Stimulated activated CD4-positive, alpha-beta T cell treated with anti-CD3 and anti-CD28 coated beads, Interleukin-1b, Interleukin-23, amount 100 ng/mL, for 1 hour (primary cell): ENCODE data around the gene MAPKAPK3.
"Not testable (repeated sequence)": the region's sequence is repeated elsewhere in the genome, so short reads cannot be mapped to it uniquely, and the experiment has no call there.

ENCODE experiments used
- DNase-seq, 2 donors: peaks; one replicate each; pipeline ENCODE4 v3.0.0-alpha.2; 2020; ENCODE audit warnings: low read depth in 2 of 2

MAPKAPK3 gene

DNA sequence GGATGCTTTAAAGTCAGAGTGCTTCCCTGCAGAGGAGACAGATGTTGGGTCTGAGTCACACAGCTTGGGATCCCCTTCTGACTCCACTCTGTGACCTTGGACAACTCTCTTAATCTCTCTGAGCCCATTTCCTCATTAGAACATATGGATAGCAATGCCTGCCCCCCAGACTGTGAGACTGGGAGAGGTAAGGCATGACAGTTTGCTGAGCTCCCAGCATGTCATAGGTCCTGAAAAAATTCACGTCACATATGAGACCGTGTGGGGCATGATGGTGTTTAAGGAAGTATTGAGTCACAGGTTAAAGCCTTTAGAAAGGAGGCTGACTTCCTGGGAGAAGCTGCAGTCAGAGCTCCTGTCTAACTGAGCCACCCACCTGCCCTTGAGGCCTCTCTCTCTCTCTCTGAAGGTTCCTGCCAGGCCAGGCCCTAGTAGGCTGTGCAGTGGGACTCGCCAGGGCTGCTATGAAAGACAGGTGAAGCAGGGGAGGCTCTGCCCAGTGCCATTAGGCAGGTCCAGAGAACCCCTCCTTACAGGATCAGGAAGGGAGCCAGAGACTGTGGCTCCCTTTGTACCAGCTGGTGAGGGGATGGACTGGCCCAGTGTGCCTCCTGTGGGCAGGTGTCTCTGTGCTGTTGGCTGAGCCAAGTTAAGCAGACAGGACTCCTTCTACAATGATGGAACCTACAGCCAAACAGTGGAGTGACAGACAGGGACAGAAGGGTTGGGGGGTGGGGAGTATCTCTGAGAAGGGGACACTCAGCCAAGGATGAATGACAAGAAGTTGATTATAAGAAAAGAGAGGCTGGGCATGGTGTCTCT, 38.3 kb downstream of the MAPKAPK3 start:
- no peak for DNase-seq

DNA sequence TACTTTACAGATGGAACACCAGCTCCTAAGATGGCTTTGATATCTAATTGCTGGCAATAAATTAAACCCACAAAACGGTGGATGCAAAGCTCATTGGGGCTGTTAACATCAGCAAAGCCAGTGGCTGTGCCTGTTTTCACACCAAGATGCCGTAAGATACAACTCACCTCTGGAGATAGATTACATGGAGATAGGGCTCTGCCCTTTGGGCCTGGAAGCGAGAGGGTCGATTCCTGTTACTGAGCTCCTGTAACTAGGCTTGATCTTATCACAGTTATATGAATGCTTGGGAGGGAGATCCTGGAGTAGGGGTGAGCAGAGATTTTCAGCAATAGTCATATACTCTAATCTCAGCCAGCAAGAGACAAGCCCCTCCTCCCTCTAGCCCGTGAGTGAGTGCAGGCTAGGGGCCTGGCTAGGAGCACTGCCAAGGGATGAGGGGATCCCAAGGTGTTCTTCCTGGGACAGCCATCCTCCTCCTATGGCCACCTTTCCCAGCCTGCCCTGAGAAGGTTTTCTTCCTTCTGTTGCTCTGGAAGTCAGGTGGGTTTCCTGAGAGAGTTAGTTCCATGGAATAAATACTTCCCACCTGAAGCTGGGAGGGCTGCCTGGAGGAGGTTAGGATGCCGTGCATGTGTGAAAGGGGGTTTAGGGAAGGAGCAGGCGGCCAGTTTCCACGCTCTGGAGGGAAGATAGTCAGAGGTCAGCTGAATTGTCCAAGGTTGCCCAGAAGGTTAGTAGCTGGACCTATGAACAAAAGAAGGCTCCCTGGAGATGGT, 39.7 kb downstream of the MAPKAPK3 start:
- DNase-seq: no peak

DNA sequence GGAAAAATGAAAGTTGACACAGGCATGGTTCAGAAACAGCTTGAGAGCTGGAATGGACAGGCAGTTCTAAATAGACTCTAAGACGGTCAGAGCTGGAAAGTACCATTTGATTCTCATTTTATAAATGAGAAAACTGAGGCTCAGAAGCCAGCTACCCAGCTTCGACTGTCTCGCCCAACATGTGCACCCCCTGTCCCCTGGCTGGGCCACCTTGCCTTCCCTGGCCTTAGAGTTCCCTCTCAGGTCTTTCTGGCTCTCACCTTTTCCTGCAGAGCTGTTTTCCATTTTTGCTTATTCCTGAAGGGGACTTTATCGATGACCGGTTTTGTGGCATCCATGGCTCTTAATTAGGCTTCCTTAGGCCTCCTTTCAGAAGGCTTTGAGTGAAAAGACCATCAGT, 40.5 kb downstream of the MAPKAPK3 start:
- DNase-seq: no peak

DNA sequence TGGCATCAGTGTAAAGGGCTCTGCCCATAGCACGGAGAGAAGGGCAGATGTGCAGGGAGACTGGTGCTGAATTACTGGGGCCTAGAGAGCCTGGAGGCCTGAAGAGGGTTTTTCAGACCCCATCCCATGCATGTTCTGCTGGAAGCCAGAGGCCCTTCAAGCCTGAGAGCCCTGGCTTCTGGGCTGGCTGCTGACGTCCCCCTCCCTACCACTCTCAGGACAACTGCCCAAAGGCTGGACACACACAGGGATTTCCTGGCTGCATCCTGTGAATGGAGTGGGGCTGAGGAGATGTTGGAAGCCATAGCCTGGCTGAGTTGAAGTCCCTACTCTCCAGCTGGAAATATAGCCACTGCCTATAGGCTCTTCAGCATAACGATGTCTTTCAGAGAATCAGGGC, 40.9 kb downstream of the MAPKAPK3 start:
- no peak for DNase-seq

DNA sequence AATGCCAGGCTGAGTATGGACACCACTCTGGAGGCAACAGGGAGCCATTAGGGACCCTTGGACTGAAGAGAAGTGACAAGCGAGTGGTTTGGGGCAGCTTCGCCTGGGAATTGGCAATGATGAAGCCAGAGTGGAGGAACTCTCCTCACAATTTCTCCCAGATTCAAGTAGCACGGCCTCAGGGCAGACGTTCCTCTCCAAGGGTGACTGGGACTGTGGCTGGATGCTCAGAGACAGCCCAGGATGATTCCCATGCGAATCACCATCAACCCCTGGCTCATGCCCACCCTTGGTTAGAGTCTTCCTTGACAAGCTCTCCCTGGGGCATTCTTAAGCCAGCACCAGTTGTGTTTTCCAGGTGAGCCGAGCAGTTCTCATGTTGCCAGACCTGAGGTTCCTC, 41.5 kb downstream of the MAPKAPK3 start:
- DNase-seq: no peak

DNA sequence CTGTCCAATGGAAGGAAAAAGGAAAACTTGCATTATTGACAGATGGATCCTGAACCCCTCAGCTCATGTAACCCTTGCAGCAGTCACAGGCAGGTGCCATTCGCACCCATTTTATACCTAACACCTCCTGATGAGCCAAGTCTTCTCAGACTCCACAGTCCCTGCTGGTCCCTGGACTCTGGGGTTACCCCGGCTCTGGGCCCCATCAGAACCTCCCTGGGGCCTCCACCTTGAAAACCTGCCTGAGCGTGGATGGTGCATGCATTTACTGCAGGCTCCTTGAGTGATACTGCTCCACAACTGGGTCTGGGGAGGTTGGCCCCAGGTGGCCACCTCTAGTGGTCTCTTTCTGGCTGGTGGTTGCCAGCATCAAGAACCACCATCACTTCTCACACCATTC, 41.9 kb downstream of the MAPKAPK3 start:
- DNase-seq: no peak

DNA sequence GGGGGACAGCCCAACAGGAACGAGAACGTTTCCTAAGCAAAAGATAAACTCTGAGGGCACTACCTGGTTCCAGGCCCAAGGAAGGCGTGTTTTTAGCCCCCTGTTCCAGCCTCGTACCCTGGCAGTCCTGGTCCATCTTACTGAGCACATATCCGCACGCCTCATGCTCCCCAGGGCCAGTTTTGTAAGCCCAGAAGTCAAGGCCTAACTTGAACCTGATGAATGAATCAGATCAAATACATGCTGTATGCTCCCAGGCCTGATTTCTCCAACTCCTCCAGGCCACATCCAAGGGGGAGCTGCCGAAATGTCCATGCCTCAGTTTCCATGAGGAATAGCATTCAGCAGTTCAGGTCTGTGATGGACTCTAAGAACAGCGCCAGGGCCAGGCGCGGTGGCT, 43.4 kb downstream of the MAPKAPK3 start:
- no peak for DNase-seq

DNA sequence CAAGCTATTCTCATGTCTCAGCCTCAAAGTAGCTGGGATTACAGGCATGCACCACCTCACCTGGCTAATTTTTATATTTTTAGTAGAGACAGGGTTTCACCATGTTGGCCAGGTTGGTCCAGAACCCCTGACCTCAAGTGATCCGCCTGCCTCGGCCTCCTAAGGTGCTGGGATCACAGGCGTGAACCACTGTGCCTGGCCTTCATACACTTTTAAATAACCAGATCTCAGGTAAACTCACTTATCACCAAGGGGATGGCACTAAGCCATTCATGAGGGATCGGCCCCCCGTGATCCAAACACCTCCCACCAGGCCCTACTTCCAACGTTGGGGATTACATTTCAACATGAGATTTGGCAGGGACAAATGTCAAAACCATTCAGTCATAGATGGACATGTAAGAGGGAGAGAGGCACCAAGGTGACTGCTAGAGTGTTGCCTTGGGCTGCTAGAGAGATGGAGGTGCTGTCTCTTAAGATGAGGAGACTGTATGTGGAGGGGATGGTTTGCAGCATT, 44.4 kb downstream of the MAPKAPK3 start:
- DNase-seq: no peak

DNA sequence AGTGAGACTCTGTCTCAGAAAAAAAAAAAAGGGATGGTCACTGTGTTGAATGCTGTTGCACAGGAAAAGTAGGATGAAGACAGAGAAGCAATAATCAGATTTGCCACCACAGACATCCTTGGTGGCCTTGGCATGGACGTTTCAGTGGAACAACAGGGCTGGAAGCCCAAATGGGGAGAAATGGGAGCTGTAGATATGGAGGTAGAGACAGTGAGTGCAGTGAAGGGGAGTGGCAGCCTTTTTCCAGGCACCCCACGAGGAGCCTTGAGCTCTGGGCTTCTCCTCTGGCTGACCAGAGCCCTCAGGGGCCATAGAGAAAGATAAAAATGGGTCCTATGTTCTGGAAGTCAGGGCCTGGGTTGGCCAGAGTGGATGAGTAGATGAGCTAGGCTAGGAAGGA, 45.5 kb downstream of the MAPKAPK3 start:
- DNase-seq: no peak

DNA sequence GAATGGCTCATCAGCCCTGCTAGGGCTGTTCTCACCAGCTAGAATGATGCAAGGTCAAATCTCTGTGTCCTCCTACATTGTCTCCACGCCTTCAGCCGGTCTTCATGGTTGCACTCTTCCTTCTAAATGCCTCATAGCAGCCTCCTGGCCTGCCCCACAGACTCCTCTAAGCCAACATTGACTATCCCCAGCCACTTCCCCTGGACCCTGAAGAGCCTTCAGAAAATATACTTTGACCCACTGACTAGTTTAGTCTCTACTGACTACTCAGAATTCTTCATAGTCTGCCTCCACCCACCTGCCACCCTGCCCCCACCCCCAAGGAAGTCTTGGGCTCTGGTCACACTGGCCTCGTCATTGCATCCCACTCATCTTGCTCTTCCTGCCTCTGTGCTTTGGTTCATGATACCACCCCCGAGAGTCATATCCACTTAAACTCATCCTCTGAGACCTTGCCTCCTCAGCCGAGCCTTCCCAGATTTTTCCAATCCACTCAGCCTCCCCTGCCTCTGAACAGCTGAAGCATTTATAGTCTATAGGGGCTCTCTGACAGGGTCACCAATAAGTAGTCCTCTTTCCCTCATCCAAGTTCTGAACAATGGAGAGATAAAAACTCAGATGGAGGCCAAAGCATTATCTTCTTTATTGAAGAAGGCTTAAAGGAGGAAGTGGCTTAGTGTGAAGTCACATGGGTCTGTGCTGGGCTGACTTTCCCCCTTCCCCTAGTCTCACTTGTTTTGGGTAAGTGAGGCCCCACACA, 48.3 kb downstream of the MAPKAPK3 start:
- no peak for DNase-seq

DNA sequence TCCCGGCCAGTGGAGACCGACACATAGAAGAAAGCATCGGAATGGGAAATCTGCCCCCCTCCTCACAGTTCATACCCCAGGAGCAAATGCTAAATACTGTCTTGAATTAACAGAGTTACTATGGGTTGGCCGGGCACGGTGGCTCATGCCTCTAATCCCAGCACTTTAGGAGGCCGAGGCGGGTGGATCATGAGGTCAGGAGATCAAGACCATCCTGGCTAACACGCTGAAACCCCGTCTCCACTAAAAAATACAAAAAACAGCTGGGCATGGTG, 48.8 kb downstream of the MAPKAPK3 start:
- not testable (repeated sequence) for DNase-seq

DNA sequence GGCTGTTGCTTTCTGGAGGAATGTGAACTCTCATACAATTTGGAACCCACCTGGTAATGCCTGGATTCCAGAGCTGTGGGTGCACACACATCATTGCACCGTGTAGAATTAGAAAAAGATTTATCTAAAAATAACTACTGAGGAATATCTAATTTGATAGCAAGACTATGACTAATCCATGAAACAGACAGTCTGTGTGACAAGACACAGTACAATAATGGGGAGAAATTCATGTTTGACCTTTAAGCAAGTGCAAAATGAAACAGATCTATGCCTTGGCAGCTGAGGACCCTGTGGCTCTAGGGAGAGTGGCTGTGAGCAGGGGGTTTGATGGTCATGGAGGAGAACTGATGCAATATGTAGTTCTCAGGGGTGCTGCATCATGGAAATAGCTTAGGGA, 49.9 kb downstream of the MAPKAPK3 start:
- DNase-seq: no peak

DNA sequence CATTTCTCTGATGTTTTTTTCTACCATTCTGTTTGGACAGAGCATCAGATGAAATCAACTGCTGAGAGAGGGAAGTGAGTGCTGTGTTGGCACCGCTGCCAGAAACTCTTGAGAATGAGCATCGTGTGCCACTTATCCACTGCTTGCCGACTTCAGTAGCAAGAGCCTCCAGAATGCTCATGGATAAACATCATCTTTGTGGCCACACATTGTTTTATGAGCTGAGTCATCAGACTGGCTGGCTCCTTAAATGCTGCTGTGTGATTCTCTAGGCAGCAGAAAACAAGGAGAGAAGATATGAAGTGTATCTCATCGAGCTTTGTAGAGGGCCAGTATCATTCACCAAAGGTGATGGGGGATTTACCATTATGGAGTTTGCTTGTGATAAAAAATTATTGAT, 54.4 kb downstream of the MAPKAPK3 start:
- DNase-seq: no peak

DNA sequence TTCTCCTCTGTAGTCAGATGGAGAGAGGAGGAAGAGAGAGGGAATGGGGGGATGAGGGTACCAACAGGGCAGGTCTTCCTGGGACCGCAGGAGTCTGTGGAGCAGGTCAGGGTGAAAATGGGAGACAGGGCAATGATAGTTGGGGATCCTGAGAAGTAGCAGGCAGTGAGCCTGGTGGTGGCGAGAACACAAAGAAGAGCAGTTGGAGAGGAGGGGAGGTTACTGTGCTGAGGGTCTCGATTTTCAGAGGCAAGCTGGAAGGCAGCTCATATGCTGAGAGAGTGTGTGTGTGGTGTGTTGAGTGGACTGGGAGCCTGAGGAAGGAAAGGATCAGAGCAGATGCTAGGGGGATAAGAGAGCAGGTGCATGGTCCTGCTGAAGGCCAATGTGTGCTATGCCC, 55.7 kb downstream of the MAPKAPK3 start:
- DNase-seq: no peak

DNA sequence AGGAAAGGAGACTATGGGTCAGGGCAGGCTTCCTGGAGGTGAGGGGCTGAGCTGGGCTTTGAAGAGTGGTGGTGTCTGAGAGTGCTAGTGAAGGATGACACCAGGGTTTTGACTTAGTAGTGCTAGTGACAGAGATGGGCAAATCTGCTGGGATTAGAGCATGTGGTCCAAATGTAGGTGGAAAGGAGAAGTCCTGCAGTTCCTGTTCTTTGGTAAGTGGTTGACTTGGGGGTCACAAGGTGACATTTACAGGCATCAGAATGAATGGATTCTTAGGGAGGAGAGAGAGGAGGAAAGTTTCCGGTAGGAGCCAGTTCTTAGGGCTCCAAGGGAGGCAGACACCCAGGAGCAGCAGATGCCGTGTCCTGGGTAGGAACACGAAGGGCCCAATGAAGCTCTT, 57.0 kb downstream of the MAPKAPK3 start:
- DNase-seq: no peak

DNA sequence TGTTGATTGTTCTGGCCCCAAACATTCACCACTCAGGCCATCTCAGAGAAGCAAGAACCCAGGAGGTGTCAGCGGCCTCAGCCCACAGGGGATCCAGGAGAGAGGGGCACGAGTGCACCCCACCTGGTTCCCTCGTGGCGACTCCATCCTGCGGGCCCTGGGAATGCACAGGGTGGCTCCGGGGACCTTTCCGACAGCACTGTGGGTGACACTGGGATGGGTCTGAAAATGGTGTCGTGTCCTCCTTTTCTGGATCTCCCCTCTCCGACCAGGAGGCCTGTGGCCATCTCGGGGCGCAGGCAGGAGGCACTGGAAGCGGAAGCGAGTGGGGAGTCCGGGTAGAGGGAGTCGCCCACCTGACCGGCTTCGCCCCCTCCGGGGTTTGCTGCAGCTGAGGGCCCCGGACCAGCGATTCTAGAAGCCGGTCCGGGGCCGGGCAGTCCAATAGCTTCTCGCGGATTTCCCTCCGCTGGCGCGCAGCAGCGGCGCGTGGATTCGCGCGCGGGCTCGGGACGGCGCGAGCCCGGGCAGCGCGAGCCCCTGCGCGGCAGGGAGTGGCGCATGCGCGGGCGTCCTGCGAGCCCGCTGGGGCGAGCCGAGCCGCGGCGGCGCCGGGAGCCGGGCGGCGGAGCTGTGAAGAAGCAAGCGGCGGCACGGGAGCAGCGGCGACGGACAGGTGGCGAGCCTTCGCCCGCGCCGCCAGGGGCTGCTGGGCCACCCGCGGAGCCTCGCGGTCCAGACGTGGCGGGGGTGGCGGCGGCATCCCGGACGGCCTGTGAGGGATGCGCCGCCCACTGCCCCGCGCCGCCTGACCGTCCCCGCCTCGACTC, 57.6 kb downstream of the MAPKAPK3 start, which contains the start of gene DOCK3:
Gene DOCK3 (plus strand): TSS at position 579 of the 830 bp plus-strand sequence. CDS start 337 bp downstream, outside the sequence.
- peak; percentile 25 to 26 for DNase-seq

DNA sequence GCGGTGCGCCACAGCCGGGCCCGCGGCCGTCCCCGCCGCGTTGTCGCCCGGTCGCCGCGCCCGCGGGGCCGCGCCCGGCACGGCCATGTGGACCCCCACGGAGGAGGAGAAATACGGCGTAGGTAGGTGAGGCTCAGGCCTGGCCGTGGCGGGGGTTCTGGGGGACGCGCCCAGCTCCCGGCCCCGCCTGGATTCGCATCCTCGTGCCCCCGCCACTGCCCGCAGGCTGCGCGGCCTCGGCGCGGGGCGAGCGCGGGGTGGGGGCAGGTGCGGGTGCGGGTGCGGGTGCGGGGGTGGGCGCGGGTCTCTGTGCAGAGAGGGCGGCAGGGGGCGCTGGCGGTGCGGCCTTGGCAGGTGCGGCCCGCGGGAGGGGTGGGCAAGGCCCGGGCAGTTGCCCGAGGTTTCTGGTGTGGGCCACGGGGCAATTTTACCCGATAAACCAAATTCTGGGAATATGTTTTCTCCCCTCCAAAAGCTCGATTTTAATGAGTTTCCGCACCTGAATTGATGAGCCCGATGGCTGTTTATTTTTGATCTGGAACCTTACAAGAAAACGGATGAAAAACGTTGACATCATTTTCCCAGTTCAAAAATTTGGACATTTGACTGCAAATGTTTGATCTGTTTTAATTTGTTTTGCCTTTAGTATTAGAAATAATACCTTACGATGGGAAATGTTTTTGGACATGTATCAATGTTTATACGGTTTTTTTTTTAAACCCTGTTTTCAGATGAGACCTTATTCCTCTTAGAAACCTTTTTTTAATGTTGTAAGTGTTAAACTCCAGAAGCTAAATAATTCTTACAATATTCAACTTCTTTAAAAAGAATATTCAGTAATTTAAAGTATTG, 58.5 kb downstream of the MAPKAPK3 start:
- peak in 1 of 2 donors; percentile 48 for DNase-seq

DNA sequence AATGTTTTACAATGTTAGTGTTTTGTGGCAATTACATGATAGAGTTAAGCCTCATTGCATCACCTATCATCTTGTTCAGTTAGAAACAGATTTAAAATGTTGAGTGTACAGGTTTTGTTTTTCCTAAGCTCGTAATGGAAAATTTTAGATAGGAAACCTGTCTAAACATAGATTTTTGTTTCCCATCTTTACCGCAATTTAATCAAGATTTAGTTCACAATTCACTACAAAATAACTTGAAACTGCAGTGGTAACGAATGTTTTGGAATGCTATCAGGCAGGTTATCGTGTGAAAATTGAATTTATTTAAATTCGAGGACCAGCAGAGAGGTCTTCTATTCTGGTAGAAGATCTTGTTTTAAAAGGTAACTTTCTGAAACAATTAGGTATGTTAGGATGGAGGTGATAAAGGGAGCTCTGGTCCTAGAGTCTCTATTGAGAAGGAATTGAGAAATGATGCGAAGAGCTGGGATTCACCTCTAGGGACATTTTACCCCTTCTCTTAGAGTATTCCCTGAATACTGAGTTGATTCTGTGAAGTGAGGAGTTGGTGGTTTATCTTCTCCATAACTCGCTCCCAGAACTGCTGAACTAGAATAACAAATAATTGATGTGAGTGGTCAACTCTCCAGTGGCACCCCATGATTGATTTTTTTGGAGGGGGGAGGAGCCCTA, 59.2 kb downstream of the MAPKAPK3 start:
- DNase-seq: no peak

DNA sequence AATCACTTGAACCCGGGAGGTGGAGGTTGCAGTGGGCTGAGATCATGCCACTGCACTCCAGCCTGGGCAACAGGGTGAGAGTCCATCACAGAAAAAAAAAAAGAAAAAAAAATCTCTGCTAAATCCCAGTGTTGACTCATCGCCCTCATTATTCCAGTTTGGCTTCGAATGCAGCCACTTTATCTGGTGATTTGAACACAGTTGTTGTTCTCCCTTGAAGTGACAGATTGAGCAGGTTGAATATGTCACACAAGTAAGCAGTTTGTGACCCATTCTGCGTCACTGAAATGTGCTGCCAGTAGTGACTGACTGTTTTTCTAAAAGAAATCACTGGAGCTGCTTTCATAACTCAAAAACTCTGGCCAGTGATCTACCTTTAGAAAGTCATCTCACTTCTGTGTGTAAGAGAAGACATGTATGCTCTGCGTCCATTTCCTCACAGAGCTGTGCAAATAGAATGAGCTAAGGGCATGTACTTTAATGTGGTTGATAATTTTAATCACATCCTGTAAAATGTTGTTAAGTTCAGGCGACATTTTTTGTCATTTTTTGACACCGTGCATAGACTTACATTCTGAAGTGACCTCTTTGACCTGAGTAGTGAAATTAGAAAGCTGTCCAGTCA, 70.3 kb downstream of the MAPKAPK3 start:
- no peak for DNase-seq
